Ishikawa (cell line): ENCODE measurements around the gene RNF115.

ENCODE experiments used
- CEBPB ChIP-seq: IDR thresholded peaks from 2 replicates; pipeline ENCODE4 v1.6.1; 2012
- CREB1 ChIP-seq: IDR thresholded peaks from 2 replicates; pipeline ENCODE4 v1.6.1; 2012; ENCODE audit warnings: low read depth
- EP300 ChIP-seq: IDR thresholded peaks from 2 replicates; pipeline ENCODE4 v1.6.1; 2012; ENCODE audit warnings: borderline replicate concordance
- TEAD4 ChIP-seq: IDR thresholded peaks from 2 replicates; pipeline ENCODE4 v1.6.1; 2012
- TF ChIP-seq, protein P1 (sequence below): IDR thresholded peaks from 2 replicates; pipeline ENCODE4 v1.6.1; 2012; ENCODE audit warnings: low read depth, mild to moderate bottlenecking

DNA sequence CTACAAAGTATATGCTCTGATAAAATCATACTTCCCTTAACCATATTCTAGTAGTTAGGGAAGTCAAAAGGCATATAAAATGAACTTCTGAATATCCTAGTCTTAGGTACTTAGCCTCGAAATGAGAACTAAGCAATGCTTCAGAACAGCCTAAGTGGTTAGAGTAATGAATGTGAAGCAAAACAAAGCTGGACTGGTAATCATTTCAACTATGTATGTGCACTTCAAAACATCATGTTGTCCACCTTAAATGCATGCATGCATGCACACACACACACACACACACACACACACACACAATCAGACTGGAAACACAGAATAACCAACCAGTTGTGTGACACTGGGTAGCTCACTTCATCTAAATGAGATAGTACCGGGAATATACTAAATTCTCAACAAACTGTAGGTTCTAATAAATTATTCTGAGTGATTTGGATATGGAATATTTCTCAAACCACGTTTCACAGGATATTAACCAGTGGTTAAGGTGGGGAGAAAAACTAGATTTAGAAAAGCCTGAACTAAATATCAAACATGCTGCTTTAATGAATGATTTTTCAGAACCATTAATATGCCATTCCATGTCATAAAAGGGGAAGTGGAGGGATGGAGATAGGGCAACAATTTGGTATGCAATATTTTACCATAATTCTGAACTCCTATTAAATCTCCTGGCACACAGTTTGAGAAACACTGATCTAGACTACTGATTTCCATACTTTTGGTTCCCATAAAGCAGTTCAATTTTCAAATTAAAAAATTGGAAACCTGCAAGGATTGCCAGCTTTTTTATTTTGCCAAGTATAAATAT lies 19.5 kb downstream of the RNF115 start:
- TF ChIP-seq EP300 (no peak), CREB1 (no peak), TEAD4 (no peak), CEBPB (no peak)
- TF ChIP-seq, protein P1, sequence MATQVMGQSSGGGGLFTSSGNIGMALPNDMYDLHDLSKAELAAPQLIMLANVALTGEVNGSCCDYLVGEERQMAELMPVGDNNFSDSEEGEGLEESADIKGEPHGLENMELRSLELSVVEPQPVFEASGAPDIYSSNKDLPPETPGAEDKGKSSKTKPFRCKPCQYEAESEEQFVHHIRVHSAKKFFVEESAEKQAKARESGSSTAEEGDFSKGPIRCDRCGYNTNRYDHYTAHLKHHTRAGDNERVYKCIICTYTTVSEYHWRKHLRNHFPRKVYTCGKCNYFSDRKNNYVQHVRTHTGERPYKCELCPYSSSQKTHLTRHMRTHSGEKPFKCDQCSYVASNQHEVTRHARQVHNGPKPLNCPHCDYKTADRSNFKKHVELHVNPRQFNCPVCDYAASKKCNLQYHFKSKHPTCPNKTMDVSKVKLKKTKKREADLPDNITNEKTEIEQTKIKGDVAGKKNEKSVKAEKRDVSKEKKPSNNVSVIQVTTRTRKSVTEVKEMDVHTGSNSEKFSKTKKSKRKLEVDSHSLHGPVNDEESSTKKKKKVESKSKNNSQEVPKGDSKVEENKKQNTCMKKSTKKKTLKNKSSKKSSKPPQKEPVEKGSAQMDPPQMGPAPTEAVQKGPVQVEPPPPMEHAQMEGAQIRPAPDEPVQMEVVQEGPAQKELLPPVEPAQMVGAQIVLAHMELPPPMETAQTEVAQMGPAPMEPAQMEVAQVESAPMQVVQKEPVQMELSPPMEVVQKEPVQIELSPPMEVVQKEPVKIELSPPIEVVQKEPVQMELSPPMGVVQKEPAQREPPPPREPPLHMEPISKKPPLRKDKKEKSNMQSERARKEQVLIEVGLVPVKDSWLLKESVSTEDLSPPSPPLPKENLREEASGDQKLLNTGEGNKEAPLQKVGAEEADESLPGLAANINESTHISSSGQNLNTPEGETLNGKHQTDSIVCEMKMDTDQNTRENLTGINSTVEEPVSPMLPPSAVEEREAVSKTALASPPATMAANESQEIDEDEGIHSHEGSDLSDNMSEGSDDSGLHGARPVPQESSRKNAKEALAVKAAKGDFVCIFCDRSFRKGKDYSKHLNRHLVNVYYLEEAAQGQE: no peak
